Measurements from ENCODE around the gene PELI2.

GRCh38 chr14:56309198-56309597 lies 191.0 kb downstream of the PELI2 start:
- TF ChIP-seq EZH2 (IDR thresholded peaks at IDR 0.05) (no peak), CTCF (IDR thresholded peaks at IDR 0.05) (no peak)

Data from neural progenitor cell (in vitro differentiated cells).